SK-N-SH (cell line): ENCODE results near the gene AOAH. TPM values are rescaled to one million over a fixed set of nuclear protein-coding genes. Genes with fewer than 3 reads are reported as not detected.

Experiments used
- CTCF ChIA-PET: fragments of 300-600, 350-600 bp; formaldehyde crosslinking; extraction: SDS; loops from one replicate; lab custom pipeline; 2021; lab: Yijun Ruan, JAX
- POLR2A ChIA-PET: fragments of 350-600 bp; sonication (Branson Sonifier 250); formaldehyde crosslinking; extraction: SDS; loops from one replicate; lab custom pipeline; 2020; ENCODE audit warnings: antibody characterized with exemption, inconsistent platforms; lab: Yijun Ruan, JAX
- DNase-seq: peaks from one replicate; pipeline ENCODE4 v3.0.0; 2012
- H2AFZ ChIP-seq: fragments of 200-600 bp; sonication (generic); 2 replicates; pipeline ENCODE4 v1.8.1; 2016; ENCODE audit warnings: antibody characterized with exemption, mild to moderate bottlenecking, low read depth
- H3F3A ChIP-seq: fragments of 200-600 bp; sonication (generic); replicated peaks from 2 replicates; pipeline ENCODE3; 2016; ENCODE audit warnings: antibody characterized with exemption, mild to moderate bottlenecking; ENCODE audit not compliant: insufficient read depth
- H3K27ac ChIP-seq, 2 experiments: fragments of 200-500 bp in 1 of 2; fragments of 200-600 bp in 1 of 2; sonication (Bioruptor generic) in 1 of 2; sonication (generic), shearing (Covaris generic) in 1 of 2; 2 replicates each; pipeline versions ENCODE4 v1.5.1 to v1.6.1; 2014 to 2016; ENCODE audit warnings: low read depth in 2 of 2, inconsistent platforms in 1 of 2, low read length in 1 of 2, mild to moderate bottlenecking in 1 of 2, mixed read lengths in 1 of 2
- H3K27me3 ChIP-seq: fragments of 200-600 bp; sonication (generic), shearing (Covaris generic); 2 replicates; pipeline ENCODE4 v1.6.1; 2016; ENCODE audit warnings: mixed run types; ENCODE audit not compliant: insufficient read depth
- H3K36me3 ChIP-seq, 2 experiments: fragments of 200-500 bp in 1 of 2; fragments of 200-600 bp in 1 of 2; sonication (Bioruptor generic) in 1 of 2; sonication (generic) in 1 of 2; replicated peaks in 1 of 2; 2 replicates each; pipeline versions ENCODE3 to v1.5.1; 2014 to 2016; ENCODE audit warnings: low read length in 1 of 2, mild to moderate bottlenecking in 1 of 2; ENCODE audit not compliant: insufficient read depth in 2 of 2, control insufficient read depth in 1 of 2
- H3K4me1 ChIP-seq, 2 experiments: fragments of 200-500 bp in 1 of 2; fragments of 200-600 bp in 1 of 2; sonication (Bioruptor generic) in 1 of 2; sonication (generic), shearing (Covaris generic) in 1 of 2; 2 replicates each; pipeline versions ENCODE4 v1.5.1 to v1.6.1; 2014 to 2016; ENCODE audit warnings: low read depth in 1 of 2, low read length in 1 of 2, mixed run types in 1 of 2; ENCODE audit not compliant: insufficient read depth in 2 of 2, control insufficient read depth in 1 of 2
- H3K4me2 ChIP-seq: fragments of 200-600 bp; sonication (generic), shearing (Covaris generic); 2 replicates; pipeline ENCODE4 v1.6.1; 2017; ENCODE audit warnings: mixed run types
- H3K4me3 ChIP-seq, 2 experiments: fragments of 200-500 bp in 1 of 2; fragments of 200-600 bp in 1 of 2; sonication (Bioruptor generic) in 1 of 2; sonication (generic), shearing (Covaris generic) in 1 of 2; 2 replicates each; pipeline versions ENCODE4 v1.5.1 to v1.8.1; 2014 to 2016; ENCODE audit warnings: low read depth in 2 of 2, inconsistent platforms in 1 of 2, low read length in 1 of 2, mild to moderate bottlenecking in 1 of 2, mixed read lengths in 1 of 2, moderate library complexity in 1 of 2
- H3K79me2 ChIP-seq: fragments of 200-600 bp; sonication (generic); 2 replicates; pipeline ENCODE4 v1.8.1; 2017; ENCODE audit warnings: mild to moderate bottlenecking; ENCODE audit not compliant: insufficient read depth
- H3K9ac ChIP-seq: fragments of 200-600 bp; sonication (generic); 2 replicates; pipeline ENCODE4 v1.6.1; 2017; ENCODE audit warnings: mixed run types
- H3K9me2 ChIP-seq: fragments of 200-600 bp; sonication (generic); 2 replicates; pipeline ENCODE4 v1.6.1; 2017; ENCODE audit warnings: mixed run types
- H3K9me3 ChIP-seq: fragments of 200-600 bp; sonication (generic); 2 replicates; pipeline ENCODE4 v1.6.1; 2017; ENCODE audit warnings: mixed run types, mild to moderate bottlenecking, moderate library complexity
- H4K20me1 ChIP-seq: fragments of 200-600 bp; sonication (generic); 2 replicates; pipeline ENCODE4 v1.6.1; 2017; ENCODE audit warnings: mild to moderate bottlenecking, mixed run types; ENCODE audit not compliant: insufficient read depth
- CHD2 ChIP-seq: fragments of 150-350 bp; IDR thresholded peaks from 2 replicates; pipeline ENCODE4 v1.6.1; 2018; ENCODE audit warnings: low read length; ENCODE audit not compliant: partially characterized antibody
- CTCF ChIP-seq: fragments of 200-600 bp; sonication (generic); IDR thresholded peaks from 2 replicates; pipeline ENCODE4 v1.6.1; 2017; ENCODE audit warnings: antibody characterized with exemption, mild to moderate bottlenecking, moderate library complexity
- EP300 ChIP-seq, 2 experiments: IDR thresholded peaks; 2 replicates each; pipeline versions ENCODE4 v1.4.0 to v1.6.1; 2012; ENCODE audit warnings: borderline replicate concordance in 1 of 2, low read depth in 1 of 2, low read length in 1 of 2
- EZH2phosphoT487 ChIP-seq: fragments of 200-600 bp; sonication (generic); IDR thresholded peaks from 2 replicates; pipeline ENCODE4 v1.6.1; 2017; ENCODE audit warnings: low read depth, mixed run types, mild to moderate bottlenecking, antibody characterized with exemption, moderate library complexity, borderline replicate concordance
- FOXM1 ChIP-seq: IDR thresholded peaks from 2 replicates; pipeline ENCODE4 v1.4.0; 2012; ENCODE audit warnings: low read depth, mild to moderate bottlenecking
- GATA2 ChIP-seq: sonication (generic); formaldehyde crosslinking; IDR thresholded peaks from 2 replicates; pipeline ENCODE4 v1.5.0; 2020; ENCODE audit warnings: mild to moderate bottlenecking, missing genetic modification reagents
- IRF3 ChIP-seq: fragments of 150-350 bp; IDR thresholded peaks from 2 replicates; pipeline ENCODE4 v1.6.1; 2016; ENCODE audit warnings: mild to moderate bottlenecking, low read depth, low read length
- JUND ChIP-seq: IDR thresholded peaks from 2 replicates; pipeline ENCODE4 v1.4.0; 2012
- MEF2A ChIP-seq: IDR thresholded peaks from 2 replicates; pipeline ENCODE4 v1.4.0; 2012; ENCODE audit warnings: low read depth, borderline replicate concordance
- MXI1 ChIP-seq: IDR thresholded peaks from 2 replicates; pipeline ENCODE4 v1.6.1; 2012; ENCODE audit warnings: mild to moderate bottlenecking, low read depth, low read length, improper control_type of control experiment
- NFIC ChIP-seq: IDR thresholded peaks from 2 replicates; pipeline ENCODE4 v1.4.0; 2012; ENCODE audit warnings: borderline replicate concordance
- PBX3 ChIP-seq: IDR thresholded peaks from 2 replicates; pipeline ENCODE4; 2012
- RAD21 ChIP-seq: IDR thresholded peaks from 2 replicates; pipeline ENCODE4 v1.6.1; 2012; ENCODE audit warnings: mild to moderate bottlenecking, low read length
- RCOR1 ChIP-seq: fragments of 150-350 bp; IDR thresholded peaks from 2 replicates; pipeline ENCODE4 v1.6.1; 2017; ENCODE audit warnings: antibody characterized with exemption, low read length
- RFX5 ChIP-seq: IDR thresholded peaks from 2 replicates; pipeline ENCODE4 v1.6.1; 2012; ENCODE audit warnings: mild to moderate bottlenecking, improper control_type of control experiment, low read length
- RXRA ChIP-seq: IDR thresholded peaks from 2 replicates; pipeline ENCODE4 v1.4.0; 2012; ENCODE audit warnings: low read depth, mild to moderate bottlenecking, borderline replicate concordance
- SMC3 ChIP-seq: IDR thresholded peaks from 2 replicates; pipeline ENCODE4 v1.6.1; 2012; ENCODE audit warnings: low read depth, low read length, improper control_type of control experiment
- TCF12 ChIP-seq: IDR thresholded peaks from 2 replicates; pipeline ENCODE4 v1.4.0; 2012
- USF1 ChIP-seq: IDR thresholded peaks from 2 replicates; pipeline ENCODE4 v1.4.0; 2012; ENCODE audit warnings: low read depth, borderline replicate concordance
- WGBS: methylation state at CpG from one replicate; pipeline ENCODE4 v1.1.6; 2017; ENCODE audit warnings: low lambda C conversion rate; 5-methylcytosine and 5-hydroxymethylcytosine counted together
- polyA plus RNA-seq, 3 experiments: library from polyadenylated mRNA; depleted of rRNA; stranded (reverse); fragments of >200 nt; gene quantifications; 2 replicates each; pipeline ENCODE4 v1.2.3, GENCODE V29; 2012

AOAH gene
- polyA plus RNA-seq, 1 of the 3 experiments (the other 2 are of a cell fraction) = not detected

GRCh38 chr7:36509962-36510361, 214.3 kb downstream of the AOAH start (continued):
- TF ChIP-seq PBX3 = no peak
- TF ChIP-seq RCOR1 = no peak
- no peak for TF ChIP-seq IRF3

GRCh38 chr7:36507475-36508440, 216.5 kb downstream of the AOAH start:
- Histone ChIP-seq H2AFZ (no peak overlapping the region), H3F3A (no peaks in the 10 kb centered on the region), H3K4me3 (no peak overlapping the region), H3K9me3 (no peaks in the 10 kb centered on the region), H3K4me1 (peaks cover 0 to 9% of the 10 kb centered on the region in 2 experiments; a peak in 1 of 4 replicates), H3K27me3 (no peaks in the 10 kb centered on the region; the same call in 1 of the 2 replicates), H3K36me3 (no peaks in the 10 kb centered on the region), H3K4me2 (no peak overlapping the region), H3K79me2 (no peaks in the 10 kb centered on the region), H3K9ac (no peak overlapping the region), H3K9me2 (no peaks in the 10 kb centered on the region), H3K27ac (peak overlapping the region in 1 of 2 experiments; percentile 43; a peak in 1 of 4 replicates), H4K20me1 (no peaks in the 10 kb centered on the region)
- peak; percentile 57 for DNase-seq
- 56% methylated on average over 9 of the region's 9 CpGs for WGBS
- TF ChIP-seq TCF12 (no peak), SMC3 (no peak), EP300 (IDR thresholded peaks at IDR 0.05; ENCODE audit: borderline replicate concordance in 1 of 2, low read depth in 1 of 2, low read length in 1 of 2) (peak in 1 of 2 experiments; percentile 74; a peak in 2 of 4 replicates), JUND (no peak), NFIC (no peak), RCOR1 (peak; percentile 80), CHD2 (no peak), MXI1 (no peak), CTCF (no peak), RFX5 (no peak), RXRA (no peak), RAD21 (no peak), GATA2 (CRISPR knock-in tag) (peak; percentile 38; the same call in 1 of the 2 replicates), IRF3 (no peak), FOXM1 (no peak), PBX3 (no peak), EZH2phosphoT487 (no peak), USF1 (no peak), MEF2A (no peak)
- POLR2A ChIA-PET = no interaction called here
- CTCF ChIA-PET = interaction anchor here (0.8 to 4.1 kb wide), 10 partner anchors 9 to 694 kb away, joined by 3 to 25 read pairs (median 6); no protein-coding TSS in a partner anchor
